ENCODE measurements around the gene SFSWAP.
"Not testable (repeated sequence)": the region's sequence is repeated elsewhere in the genome, so short reads cannot be mapped to it uniquely, and the experiment has no call there.

The SFSWAP gene

GRCh38 chr12:131679186-131679585, 31.7 kb upstream of the SFSWAP start:
- DNase-seq: not testable (repeated sequence)

- not testable (repeated sequence) for DNase-seq
These were observed 31.1 kb upstream of the SFSWAP start for GRCh38 chr12:131679816-131680215.

GRCh38 chr12:131680392-131681256, 30.3 kb upstream of the SFSWAP start:
- not testable (repeated sequence) for DNase-seq

GRCh38 chr12:131681257-131681620, 29.7 kb upstream of the SFSWAP start:
- DNase-seq: no peak

DNA sequence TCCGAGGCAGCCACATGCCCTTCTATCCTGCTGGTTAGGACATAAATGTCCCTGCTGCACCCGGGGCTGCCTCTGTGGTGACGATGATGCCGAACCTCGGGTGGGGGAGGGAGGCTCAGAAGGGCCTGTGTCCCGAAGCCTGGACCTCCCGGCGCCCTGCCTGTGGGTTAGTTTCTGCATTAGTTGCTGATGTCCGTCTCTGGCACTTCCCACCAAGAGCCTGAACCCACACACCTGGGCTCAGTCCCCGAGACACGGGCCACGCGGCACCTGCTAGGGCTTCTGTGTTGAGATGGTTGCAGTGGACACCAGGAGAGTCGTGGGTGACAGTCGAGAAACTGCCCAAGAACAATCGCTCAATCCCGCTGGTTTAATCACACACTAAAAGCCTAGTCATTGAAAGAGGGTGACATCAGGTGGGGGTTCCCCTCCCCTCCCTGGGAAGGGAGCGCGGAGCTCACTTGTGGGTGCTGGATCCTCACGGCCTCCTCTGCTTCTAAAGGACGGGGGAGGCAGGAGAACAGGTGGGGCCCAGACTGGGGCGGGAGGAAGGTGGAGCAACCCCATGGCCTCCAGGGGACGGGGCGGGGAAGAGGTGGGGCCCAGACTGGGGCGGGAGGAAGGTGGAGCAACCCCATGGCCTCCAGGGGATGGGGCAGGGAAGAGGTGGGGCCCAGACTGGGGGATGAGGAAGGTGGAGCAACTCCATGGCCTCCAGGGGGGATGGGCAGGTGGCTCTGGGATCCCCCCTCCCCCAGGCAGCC, 29.0 kb upstream of the SFSWAP start:
- peak in 4 of 56 donors; percentile 8 to 55 (median 28) for DNase-seq

DNA sequence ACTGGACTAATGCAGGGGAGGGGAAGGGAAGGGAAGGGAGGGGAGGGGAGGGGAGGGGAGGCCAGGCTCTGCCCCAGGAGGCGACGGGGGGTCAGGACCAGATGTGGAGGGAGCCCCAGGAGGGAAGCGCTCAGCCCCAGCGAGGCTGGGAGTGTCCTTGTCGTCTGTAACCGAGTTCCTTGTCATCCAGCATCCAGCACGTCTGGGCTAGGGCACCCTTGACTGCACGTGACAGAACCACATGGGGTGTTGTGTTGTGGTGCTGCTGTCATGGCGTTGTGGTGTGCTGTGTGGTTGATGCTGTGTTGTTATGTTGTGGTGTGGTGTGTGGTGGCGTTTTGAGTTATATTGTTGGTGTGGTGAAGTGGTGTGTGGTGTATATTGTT, 28.4 kb upstream of the SFSWAP start:
- DNase-seq: no peak

DNA sequence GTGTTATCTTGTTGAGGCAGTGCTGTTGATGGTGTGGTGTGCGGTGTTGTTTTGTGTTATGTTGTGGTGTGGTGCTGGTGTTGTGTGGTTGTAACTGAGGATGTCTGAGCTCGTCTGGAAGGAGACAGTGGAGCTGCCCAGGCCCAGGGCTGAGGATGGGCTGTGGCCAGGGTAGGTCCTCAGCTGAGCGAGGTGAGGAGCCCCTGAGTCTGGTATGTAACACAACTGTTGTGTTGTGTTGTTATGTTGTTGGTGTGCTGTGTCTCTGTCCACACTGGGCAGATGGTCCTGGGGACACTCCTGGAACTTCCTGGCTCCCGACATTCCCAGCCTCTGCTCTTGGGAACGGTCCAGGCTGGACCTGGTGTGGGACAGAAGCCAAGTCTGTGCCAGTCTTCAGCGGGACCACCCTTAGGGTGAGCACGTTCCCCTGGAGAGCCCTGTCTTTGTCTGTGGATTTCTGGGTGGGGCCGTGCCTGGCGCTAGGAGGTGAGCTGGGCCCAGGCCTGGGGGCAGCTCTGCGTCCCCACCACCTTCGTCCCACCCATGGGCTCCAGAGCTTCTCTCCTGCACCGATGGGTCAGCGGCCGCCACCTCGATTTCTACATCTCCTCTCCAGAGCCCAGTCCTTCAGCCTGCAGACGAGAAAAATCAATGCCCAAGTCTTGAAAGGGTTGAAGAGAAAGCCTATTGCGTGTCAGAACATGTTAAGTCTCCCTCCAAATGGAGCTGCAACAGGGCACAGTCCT, 27.4 kb upstream of the SFSWAP start:
- DNase-seq: no peak

DNA sequence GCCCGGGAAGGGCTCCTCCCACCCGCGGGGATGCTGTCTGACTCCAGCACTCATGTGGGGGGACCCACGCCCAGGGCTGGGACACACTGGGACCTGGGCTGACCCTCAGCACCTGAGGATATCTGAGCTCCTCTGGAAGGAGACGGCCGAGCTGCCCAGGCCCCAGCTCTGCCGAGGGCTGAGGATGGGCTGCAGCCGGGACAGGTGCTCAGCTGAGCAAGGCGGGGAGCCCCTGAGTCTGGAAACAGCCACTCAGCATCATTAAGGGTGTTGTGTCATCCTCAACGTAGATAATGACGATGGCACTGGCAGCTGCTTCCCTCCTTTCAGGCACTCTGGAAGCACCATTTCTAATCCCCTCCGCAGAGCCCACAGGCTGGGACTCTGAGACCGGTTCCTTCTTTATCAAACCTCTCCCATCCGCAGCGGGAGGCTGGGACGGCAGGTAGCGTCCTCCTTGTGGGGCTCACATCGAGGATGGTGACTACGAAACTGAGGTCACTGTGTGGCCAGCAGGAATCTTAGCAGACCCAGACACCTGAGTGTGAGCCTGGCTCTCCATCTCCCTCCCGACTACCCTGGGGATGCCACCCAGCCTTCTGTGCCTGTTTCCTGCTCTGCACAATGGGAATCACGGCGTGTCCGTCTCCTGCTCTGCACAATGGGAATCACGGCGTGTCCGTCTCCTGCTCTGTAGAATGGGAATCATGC, 26.7 kb upstream of the SFSWAP start:
- no peak for DNase-seq

DNA sequence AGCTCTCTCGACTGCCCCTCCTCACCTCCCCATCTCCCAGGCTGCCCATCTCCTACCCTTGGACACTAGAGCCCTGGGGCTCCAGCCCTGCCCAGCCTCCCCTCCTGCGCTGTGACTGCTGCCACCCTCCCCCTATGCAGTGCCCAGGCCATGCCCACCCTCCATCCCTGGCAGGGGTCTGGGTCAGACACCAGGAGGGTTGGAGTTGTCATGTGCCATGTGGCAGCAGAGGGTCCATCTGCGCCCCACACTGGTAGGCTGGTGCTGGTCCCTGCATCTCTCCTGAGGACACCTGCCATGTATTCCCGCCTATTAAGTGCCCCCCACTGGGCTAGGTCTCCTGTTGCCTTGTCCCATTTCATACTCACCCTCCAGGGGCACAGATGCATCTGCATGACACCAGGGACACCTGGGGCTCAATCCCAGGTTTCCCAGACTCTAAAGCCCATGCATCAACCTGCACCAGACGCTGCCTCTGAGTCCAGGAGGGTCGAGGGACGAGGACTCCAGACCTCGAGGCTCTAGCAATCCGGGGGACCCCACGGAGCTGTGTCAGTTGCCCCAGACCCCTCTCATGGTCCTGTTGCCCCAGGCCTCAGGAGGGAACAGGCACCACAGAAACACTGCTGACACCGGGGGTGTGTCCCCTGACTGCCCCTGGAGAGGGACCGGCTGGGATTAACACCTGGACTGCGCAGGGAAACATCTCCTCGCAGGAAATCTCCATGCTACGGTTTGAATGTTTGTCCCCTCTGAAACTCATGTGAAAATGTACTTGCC, 23.4 kb upstream of the SFSWAP start:
- DNase-seq: no peak

DNA sequence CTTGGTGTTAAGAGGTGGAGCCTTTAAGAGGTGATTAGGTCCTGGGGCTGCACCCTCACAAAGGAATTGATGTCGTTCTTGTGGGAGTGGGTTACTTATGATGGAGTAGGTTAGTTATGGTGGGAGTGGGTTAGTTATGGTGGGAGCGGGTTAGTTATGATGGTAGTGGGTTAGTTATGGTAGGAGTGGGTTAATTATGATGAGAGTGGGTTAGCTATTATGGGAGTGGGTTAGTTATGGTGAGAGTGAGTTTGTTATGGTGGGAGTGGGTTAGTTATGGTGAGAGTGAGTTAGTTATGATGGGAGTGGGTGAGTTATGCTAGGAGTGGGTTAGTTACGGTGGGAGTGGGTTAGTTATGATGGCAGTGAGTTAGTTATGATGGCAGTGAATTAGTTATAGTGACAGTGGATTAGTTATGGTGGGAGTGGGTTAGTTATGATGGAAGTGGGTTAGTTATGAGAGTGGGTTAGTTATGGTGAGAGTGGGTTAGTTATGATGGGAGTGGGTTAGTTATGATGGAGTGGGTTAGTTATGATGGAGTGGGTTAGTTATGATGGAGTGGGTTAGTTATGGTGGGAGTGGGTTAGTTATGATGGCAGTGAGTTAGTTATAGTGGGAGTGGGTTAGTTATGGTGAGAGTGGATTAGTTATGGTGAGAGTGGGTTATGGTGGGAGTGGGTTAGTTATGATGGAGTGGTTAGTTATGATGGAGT, 22.6 kb upstream of the SFSWAP start:
- no peak for DNase-seq

DNA sequence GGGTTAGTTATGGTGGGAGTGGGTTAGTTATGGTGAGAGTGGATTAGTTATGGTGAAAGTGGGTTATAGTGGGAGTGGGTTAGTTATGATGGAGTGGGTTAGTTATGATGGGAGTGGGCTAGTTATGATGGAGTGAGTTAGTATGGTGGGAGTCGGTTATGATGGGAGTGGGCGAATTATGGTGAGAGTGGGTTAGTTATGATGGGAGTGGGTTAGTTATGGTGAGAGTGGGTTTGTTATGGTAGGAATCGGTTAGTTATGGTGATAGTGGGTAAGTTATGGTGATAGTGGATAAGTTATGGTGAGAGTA, 22.1 kb upstream of the SFSWAP start:
- DNase-seq: no peak

DNA sequence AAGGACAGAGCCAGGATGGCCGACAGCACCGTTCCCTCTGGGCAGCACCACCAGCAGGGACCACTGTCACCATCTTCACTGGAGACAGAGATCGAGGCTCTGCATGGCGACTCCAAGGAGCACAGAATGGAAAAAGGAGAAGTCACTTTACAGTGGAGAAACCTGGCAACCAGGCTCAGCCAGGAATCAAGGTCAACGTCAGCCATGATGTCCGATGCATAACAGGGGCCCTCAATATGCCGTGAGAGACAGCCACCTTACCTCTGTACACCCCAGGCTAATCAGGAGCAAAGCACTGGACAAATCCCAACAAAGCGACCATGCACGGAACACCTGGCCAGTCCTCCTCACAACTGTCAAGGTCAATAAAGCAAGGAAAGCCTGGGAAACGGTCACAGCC, 20.6 kb upstream of the SFSWAP start:
- DNase-seq: no peak

- DNase-seq: no peak
These were observed 18.5 kb upstream of the SFSWAP start for GRCh38 chr12:131692431-131692830.

DNA sequence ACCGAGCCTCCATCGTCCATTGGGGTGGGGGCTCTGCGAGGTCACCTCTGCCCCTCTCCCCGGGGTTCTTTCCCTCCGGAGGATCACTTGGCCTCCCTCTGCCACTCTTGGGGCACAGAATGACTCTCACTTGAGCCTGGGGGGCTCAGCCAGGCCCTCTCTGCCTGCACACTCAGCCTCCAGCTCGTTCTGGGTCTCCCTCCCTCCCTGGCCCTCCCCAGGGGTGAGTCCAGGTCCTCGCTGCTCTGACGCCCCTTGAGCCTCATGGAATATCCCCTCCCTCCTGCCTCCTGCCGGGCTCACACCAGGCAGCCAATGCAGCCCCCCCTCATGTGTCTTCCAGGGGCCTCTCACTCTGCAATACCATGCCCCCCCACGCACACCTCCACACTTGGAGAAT, 17.7 kb upstream of the SFSWAP start:
- DNase-seq: no peak

DNA sequence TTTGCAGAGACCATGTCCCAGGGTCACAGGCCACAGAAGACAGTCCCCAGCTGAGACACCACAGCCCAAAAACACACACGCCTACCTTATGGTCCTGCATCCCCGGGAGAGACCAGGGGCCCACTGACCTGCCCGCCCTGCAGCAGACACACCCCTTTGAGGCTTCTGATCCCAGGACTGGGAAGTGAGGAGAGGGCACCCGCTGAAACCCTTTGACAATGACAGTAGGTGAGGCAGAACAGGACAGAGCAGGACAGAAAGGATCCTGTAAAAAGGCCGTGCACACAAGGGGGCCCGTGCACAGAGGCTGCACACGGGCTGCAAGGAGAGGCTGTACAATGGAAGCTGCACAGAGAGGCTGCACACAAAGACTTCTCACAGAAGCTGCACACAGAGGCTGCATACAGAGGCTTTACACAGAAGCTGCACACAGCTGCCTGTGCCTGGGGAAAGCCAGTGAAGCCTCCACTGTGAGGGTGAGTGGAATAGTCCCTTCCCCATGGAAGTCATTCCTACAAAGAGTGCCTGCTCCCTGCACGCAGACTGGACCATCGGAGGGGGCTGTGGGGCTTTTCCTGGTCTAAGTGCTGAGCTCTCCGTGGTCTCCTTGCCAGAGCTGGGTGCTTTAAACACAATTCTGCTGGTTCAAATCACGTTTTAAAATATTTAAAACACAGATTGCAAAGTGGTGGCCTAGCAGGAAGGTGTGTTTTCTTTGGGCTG, 16.6 kb upstream of the SFSWAP start:
- peak in 10 of 56 donors; percentile 5 to 34 (median 15) for DNase-seq

DNA sequence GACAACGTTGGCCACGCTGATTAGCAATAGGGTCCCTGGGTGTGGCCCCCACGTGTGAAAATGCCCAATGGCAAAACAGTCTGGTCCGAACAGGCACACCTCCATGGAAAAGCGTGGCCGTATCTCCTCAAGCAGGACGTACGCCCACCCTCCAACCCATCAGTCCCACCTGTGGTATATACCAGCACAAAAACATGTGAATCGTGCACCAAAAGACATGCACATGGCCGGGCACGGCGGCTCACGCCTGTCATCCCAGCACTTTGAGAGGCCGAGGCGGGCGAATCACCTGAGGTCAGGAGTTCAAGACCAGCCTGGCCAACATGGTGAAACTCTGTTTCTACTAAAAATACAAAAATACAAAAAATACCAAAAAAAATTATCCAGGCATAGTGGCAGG, 14.9 kb upstream of the SFSWAP start:
- DNase-seq: no peak

- no peak for DNase-seq
These were observed 12.6 kb upstream of the SFSWAP start for GRCh38 chr12:131698286-131698685.

- DNase-seq: no peak
These were observed 11.5 kb upstream of the SFSWAP start for GRCh38 chr12:131699434-131699833.

- no peak for DNase-seq
These were observed 10.6 kb upstream of the SFSWAP start for GRCh38 chr12:131700271-131700670.
